Muscle of back (tissue), 11 donors: ENCODE results near the gene RIOK1. TPM values are rescaled to one million over a fixed set of nuclear protein-coding genes. Genes with fewer than 3 reads are reported as not detected.

Source experiments
- DNase-seq, 3 donors: peaks; one replicate each; pipeline versions ENCODE4 v3.0.0 to v3.0.0-alpha.2; 2013
- polyA plus RNA-seq, 10 donors: library from polyadenylated mRNA; unstranded; fragments of 120-200 nt; gene quantifications; one replicate each; pipeline ENCODE4 v1.2.1, GENCODE V29; 2013; ENCODE audit not compliant: insufficient read length in 10 of 10

RIOK1 gene
- polyA plus RNA-seq, 10 donors, result 21.2 to 28.7 (median 25.8) TPM

DNA sequence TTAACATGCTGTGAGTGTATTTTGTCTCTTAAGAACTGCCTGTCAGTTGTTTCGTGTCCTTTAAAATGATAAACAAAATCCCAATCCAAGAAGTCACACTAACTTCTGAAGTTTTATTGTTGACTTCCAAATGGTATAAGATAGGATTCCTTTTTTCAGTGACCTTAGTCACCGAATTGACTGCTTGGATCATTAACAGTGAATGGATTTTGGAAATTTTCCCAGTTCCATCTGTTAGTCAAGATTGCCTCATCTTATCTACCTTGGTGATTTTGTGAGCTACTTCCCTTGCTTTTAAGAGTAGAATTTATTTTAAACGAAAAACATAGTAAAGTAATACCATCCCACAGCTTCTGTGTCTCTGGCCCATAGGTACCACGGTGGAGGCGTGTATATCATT, 14.9 kb downstream of the RIOK1 start:
- DNase-seq, result no peak

- DNase-seq, result no peak
Observed at GRCh38 chr6:7406743-7407142, 17.1 kb downstream of the RIOK1 start.

- DNase-seq, result no peak
Observed at GRCh38 chr6:7409740-7410139, 20.1 kb downstream of the RIOK1 start.

- no peak for DNase-seq
Observed at GRCh38 chr6:7410851-7411250, 21.2 kb downstream of the RIOK1 start.

- no peak for DNase-seq
Observed at GRCh38 chr6:7411328-7411727, 21.7 kb downstream of the RIOK1 start.

DNA sequence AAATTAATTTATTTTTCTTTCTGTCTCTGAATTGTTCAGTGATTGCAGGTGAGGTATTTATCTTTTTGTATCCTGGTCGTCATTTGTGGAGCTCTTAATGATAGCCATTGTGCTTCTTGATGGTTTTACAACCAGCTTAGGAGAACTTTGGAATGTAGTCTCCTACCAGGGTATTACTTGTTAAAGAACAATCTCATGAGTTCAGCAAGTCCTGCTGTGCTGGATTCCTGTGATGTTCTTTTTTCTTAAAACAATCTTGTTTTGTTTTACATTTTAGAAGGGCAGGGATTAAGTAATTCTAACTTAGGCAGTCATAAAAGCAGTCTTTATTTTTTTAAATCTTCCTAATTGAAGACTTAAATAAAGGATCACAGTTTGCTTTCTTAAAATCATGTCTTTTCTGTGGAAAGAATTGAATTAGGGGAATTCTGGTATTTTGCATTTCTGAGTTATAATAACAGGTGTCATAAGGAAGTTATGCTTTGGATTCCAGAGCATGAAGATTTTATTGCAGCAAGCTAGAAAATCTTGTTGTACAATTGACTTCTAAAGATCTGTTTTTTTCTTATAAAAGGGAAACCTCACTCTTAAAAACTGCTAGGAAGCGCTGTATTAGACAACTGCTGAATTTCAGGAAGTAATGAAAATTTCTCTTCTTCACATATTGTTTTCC, 23.7 kb downstream of the RIOK1 start:
- no peak for DNase-seq

GRCh38 chr6:7414811-7415210, 25.2 kb downstream of the RIOK1 start:
- DNase-seq, result peak in 1 of 3 donors; percentile 18

DNA sequence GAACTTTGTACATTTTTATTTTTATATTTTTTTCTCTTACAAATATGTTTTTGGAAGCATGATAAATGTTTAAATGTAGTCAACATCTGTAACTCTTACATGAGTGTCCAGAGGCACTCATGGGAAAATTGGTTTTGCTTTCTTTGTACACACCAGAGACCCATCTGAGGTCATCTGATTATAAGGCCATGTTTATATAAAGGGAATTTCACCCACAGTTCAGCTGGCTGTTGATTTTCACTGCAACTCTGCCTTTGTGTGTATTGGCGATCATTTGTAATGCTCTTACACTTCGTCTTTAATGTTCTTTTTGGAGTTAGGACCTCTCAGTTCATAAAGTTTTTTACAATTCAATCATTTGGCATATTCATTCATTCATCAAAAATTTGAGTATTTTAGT, 28.1 kb downstream of the RIOK1 start:
- no peak for DNase-seq

- DNase-seq, result no peak
Observed at GRCh38 chr6:7418238-7418905, 28.8 kb downstream of the RIOK1 start.

DNA sequence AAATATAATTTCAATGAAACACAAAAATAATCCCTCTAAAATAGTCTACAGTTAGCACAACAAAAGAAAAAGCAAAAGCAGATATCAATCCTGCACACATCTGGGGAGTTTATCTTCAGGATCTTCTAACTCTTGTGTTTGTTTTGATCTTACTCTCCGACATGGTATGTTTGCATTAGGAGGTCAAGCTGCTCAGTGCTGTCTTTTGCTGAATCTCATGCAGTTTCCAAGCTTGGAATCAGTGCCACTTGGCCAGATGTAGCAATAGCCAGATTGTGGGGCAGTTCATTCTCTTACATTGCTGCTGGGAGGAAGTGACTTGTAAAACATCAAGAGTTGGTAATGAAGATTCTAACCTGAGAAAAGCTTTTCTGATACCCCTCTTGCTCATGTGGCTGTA, 29.5 kb downstream of the RIOK1 start:
- DNase-seq, result no peak

- no peak for DNase-seq
Observed at GRCh38 chr6:7421066-7421465, 31.5 kb downstream of the RIOK1 start.

- DNase-seq, result no peak
Observed at GRCh38 chr6:7424058-7424457, 34.5 kb downstream of the RIOK1 start.

GRCh38 chr6:7424967-7425807, 35.6 kb downstream of the RIOK1 start:
- peak in 1 of 3 donors; percentile 16 for DNase-seq

- no peak for DNase-seq
Observed at GRCh38 chr6:7425808-7426190, 36.2 kb downstream of the RIOK1 start.

DNA sequence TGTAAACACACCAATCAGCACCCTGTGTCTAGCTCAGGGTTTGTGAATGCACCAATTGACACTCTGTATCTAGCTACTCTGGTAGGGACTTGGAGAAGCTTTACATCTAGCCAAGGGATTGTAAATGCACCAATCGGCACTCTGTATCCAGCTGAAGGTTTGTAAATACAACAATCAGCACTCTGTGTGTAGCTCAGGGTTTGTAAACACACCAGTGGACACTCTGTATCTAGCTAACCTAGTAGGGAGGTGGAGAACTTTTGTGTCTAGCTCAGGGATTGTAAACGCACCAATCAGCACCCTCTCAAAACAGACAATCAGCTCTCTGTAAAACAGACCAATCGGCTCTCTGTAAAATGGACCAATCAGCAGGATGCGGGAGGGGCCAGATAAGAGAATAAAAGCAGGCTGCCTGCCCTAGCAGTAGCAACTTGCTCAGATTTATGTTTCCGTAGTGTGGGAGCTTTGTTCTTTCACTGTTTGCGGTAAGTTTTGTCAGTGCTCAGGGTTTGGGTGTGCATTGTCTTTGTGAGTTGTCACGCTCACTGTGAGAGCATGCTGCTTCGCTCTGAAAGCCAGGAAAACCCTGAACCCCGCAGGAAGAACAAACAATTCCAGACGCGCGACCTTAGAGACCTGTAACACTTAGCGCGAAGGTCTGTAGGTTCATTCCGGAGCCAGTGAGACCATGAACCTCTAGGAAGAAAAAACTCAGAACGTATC, 37.0 kb downstream of the RIOK1 start:
- no peak for DNase-seq

DNA sequence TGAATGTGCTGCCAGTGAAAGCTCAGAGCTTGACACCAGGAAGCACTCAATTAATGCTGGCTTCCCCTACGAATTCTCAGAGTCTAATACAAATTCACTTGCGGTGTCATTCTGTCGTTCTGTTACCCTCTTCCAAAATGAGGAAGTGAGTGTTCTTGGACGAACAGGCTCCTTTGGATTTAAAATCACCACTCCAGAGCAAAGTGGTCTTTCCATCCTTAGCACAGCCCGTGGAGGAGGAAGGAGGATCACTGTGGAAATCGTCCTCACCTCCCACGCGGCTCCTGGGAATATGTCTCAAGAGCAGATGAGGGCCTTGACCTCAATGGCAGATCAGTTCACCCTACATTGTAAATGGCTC, 41.7 kb downstream of the RIOK1 start:
- DNase-seq, result no peak

GRCh38 chr6:7431674-7432390, 42.2 kb downstream of the RIOK1 start:
- peak in 2 of 3 donors; percentile 16 to 32 for DNase-seq

- DNase-seq, result no peak
Observed at GRCh38 chr6:7432391-7433120, 42.9 kb downstream of the RIOK1 start.

DNA sequence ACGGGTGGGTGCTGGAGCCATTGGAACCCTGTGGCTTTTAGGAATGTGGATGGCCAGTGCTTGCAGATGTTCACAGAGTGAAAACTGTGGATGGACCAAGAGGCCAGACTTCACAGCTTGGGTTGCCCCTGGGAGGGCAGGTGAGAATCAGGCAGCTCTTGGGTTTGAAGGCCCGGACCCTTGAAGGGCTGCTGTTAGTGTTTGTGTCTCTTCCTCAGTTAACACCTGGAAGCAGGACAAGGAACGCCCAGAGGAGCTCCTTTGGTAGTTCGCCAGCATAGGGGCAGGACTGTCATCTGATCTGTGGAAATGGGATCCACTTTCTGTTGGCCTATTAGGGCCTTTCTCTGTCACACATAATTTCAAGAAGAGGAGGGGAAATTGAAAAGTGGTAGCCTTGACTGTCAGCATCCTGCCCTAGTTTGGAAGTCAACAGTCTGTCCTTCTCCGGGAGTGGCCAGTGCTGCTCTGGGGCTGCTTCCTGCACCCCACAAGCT, 43.6 kb downstream of the RIOK1 start:
- peak in 1 of 3 donors; percentile 13 for DNase-seq

DNA sequence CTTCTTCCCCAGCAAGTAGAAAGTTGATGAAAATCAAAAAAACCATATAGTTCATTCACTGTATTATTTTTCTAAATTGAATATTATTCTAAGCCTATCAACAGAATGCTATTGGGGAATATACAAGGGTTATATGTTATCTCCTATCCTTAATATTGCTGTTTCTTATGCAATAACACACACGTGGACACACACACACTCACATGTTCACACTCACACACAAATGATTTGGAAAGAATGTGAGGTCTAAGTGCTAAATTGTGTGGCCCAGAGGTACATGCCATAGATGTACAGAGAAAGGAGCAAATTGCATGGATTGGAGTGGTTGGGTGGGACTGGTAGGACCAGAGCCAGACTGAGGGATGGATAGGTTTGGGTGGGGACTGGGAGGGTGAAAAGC, 45.1 kb downstream of the RIOK1 start:
- no peak for DNase-seq

DNA sequence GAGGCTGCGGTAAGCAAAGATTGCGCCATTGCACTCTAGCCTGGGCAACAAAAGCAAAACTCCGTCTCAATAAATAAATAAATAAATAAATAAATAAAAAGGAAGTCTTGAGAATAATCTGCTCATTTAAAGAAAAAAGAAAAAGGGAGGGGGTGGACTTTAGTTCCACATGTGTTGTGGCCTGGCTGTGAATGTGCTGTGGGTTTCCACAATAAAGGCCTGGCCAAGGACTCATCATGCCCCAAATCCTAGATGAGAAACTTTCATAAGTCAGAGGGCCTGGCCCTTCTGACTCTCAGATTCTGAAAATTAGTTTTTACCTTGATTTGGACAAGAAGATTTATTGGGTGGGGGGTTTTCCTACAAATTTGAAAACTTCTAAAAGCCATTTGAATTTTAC, 48.4 kb downstream of the RIOK1 start:
- no peak for DNase-seq
